A549 (cell line): Measurements from ENCODE around the gene SPINK8. TPM values are rescaled to one million over a fixed set of nuclear protein-coding genes. Genes with fewer than 3 reads are reported as not detected.
"Not testable (repeated sequence)": the region's sequence is repeated elsewhere in the genome, so short reads cannot be mapped to it uniquely, and the experiment has no call there.

ENCODE experiments used
- ATAC-seq, 2 experiments: fragments of 200-7000 bp in 1 of 2; fragments of >200 bp in 1 of 2; cut with Nextera tagmentation in 1 of 2; cut with Tn5 transposase in 1 of 2; 3 replicates each; pipeline versions ENCODE4 v1.8.0 to v1.9.1; 2018 to 2020; ENCODE audit warnings: mild to moderate bottlenecking in 1 of 2, moderate library complexity in 1 of 2
- CTCF ChIA-PET: fragments of 300-600 bp; sonication (Branson Sonifier 250); formaldehyde crosslinking; extraction: SDS; loops from one replicate; lab custom pipeline; 2021; ENCODE audit warnings: antibody characterized with exemption, inconsistent platforms; lab: Yijun Ruan, JAX
- POLR2A ChIA-PET: fragments of 350-600 bp; formaldehyde crosslinking; extraction: SDS; loops from one replicate; lab custom pipeline; 2021; ENCODE audit warnings: antibody characterized with exemption, inconsistent platforms; lab: Yijun Ruan, JAX
- DNase-seq, 2 experiments: peaks; one replicate each; pipeline versions ENCODE4 v3.0.0 to v3.0.0-alpha.2; 2011 to 2016; ENCODE audit warnings: low read depth in 1 of 2, low spot score in 1 of 2
- FAIRE-seq: peaks from 2 replicates; lab custom pipeline; 2011; peaks lifted over from hg19 to GRCh38; lab: Jason Lieb, UNC
- H3K27ac ChIP-seq, 2 experiments: fragments of >200 bp; sonication (Bioruptor Twin); formaldehyde crosslinking; 3 replicates each; pipeline ENCODE4 v1.5.1; 2016 to 2017
- H3K4me1 ChIP-seq: fragments of >200 bp; sonication (Bioruptor Twin); formaldehyde crosslinking; 3 replicates; pipeline ENCODE4 v1.6.1; 2016
- H3K4me2 ChIP-seq: fragments of >200 bp; sonication (Bioruptor Twin); formaldehyde crosslinking; 3 replicates; pipeline ENCODE4 v1.6.1; 2016
- H3K4me3 ChIP-seq: fragments of >200 bp; sonication (Bioruptor Twin); formaldehyde crosslinking; 3 replicates; pipeline ENCODE4 v1.5.1; 2016
- H3K9me3 ChIP-seq: fragments of >200 bp; sonication (Bioruptor Twin); formaldehyde crosslinking; 3 replicates; pipeline ENCODE4 v1.6.1; 2016
- BHLHE40 ChIP-seq: IDR thresholded peaks from 2 replicates; pipeline ENCODE4 v1.6.1; 2012; ENCODE audit warnings: low read depth, low read length, inconsistent platforms
- CBX8 ChIP-seq: fragments of 200-600 bp; sonication (generic); IDR thresholded peaks from 2 replicates; pipeline ENCODE4 v1.6.1; 2016
- CEBPB ChIP-seq, 2 experiments: fragments of >200 bp in 1 of 2; sonication (Bioruptor Twin) in 1 of 2; formaldehyde crosslinking in 1 of 2; IDR thresholded peaks; 2 replicates each; pipeline ENCODE4 v1.6.1; 2012 to 2016
- CHD2 ChIP-seq: fragments of 150-350 bp; IDR thresholded peaks from 2 replicates; pipeline ENCODE4 v1.6.1; 2014; ENCODE audit warnings: low read length; ENCODE audit not compliant: partially characterized antibody
- FOSB ChIP-seq: fragments of 250-450 bp; sonication (Bioruptor Pico); IDR thresholded peaks from 2 replicates; pipeline ENCODE4 v1.5.0; 2020; ENCODE audit warnings: mild to moderate bottlenecking, moderate library complexity
- FOSL2 ChIP-seq, 2 experiments: fragments of 450-650 bp in 1 of 2; fragments of >200 bp in 1 of 2; sonication (Bioruptor Twin) in 1 of 2; formaldehyde crosslinking; IDR thresholded peaks; 2 replicates each; pipeline versions ENCODE4 v1.5.0 to v1.6.1; 2016 to 2020; ENCODE audit warnings: mild to moderate bottlenecking in 1 of 2, moderate library complexity in 1 of 2
- GATA3 ChIP-seq: IDR thresholded peaks from 2 replicates; pipeline ENCODE4 v1.6.1; 2012; ENCODE audit warnings: borderline replicate concordance
- HDAC2 ChIP-seq: fragments of 200-600 bp; sonication (generic); IDR thresholded peaks from 2 replicates; pipeline ENCODE4 v1.6.1; 2016
- NR3C1 ChIP-seq: fragments of >200 bp; sonication (Bioruptor Twin); formaldehyde crosslinking; IDR thresholded peaks from 3 replicates; pipeline ENCODE4 v1.6.1; 2017
- PBX3 ChIP-seq: IDR thresholded peaks from 2 replicates; pipeline ENCODE4 v1.6.1; 2012
- RCOR1 ChIP-seq: fragments of 150-350 bp; IDR thresholded peaks from 2 replicates; pipeline ENCODE4 v1.6.1; 2014; ENCODE audit warnings: antibody characterized with exemption, low read length, low read depth
- RFX5 ChIP-seq: fragments of 450-650 bp; IDR thresholded peaks from 2 replicates; pipeline ENCODE4 v1.7.1; 2014; ENCODE audit warnings: antibody characterized with exemption, mild to moderate bottlenecking, moderate library complexity
- RNF2 ChIP-seq: fragments of 200-600 bp; sonication (generic); IDR thresholded peaks from 2 replicates; pipeline ENCODE4 v1.6.1; 2016; ENCODE audit warnings: low read depth, mild to moderate bottlenecking, antibody characterized with exemption, moderate library complexity, borderline replicate concordance
- TP53 ChIP-seq: fragments of 250-450 bp; sonication (Bioruptor Pico); IDR thresholded peaks from 2 replicates; pipeline ENCODE4 v1.5.0; 2021; ENCODE audit warnings: mild to moderate bottlenecking, moderate library complexity
- USF2 ChIP-seq: fragments of 450-650 bp; IDR thresholded peaks from 2 replicates; pipeline ENCODE4 v1.6.1; 2014; ENCODE audit warnings: antibody characterized with exemption
- ZSCAN20 ChIP-seq: fragments of 250-450 bp; sonication (Bioruptor Pico); IDR thresholded peaks from 2 replicates; pipeline ENCODE4 v1.8.0; 2022; ENCODE audit warnings: mild to moderate bottlenecking, moderate library complexity
- WGBS: methylation state at CpG from one replicate; pipeline ENCODE4 v1.1.6; 2017; ENCODE audit errors: missing lambda C conversion rate; 5-methylcytosine and 5-hydroxymethylcytosine counted together
- polyA plus RNA-seq, 4 experiments: library from polyadenylated mRNA; depleted of rRNA in 3 of 4; stranded (reverse); fragments of >200 nt; fragmentation: RNase III in 1 of 4; extraction: RNeasy Plus Mini Kit Qiagen cat#74134 plus additional on column Dnase treatment in 1 of 4; gene quantifications; 2 replicates in 3 of 4; 3 replicates in 1 of 4; pipeline ENCODE4 v1.2.3, GENCODE V29; 2011 to 2017
- TF ChIP-seq, protein P1 (sequence below): fragments of 200-600 bp; sonication (generic); IDR thresholded peaks from 2 replicates; pipeline ENCODE4 v1.6.1; 2016; ENCODE audit warnings: antibody characterized with exemption, mild to moderate bottlenecking, moderate library complexity

Gene SPINK8
- polyA plus RNA-seq, 2 of the 4 experiments (the other 2 are of a cell fraction), result not detected

DNA sequence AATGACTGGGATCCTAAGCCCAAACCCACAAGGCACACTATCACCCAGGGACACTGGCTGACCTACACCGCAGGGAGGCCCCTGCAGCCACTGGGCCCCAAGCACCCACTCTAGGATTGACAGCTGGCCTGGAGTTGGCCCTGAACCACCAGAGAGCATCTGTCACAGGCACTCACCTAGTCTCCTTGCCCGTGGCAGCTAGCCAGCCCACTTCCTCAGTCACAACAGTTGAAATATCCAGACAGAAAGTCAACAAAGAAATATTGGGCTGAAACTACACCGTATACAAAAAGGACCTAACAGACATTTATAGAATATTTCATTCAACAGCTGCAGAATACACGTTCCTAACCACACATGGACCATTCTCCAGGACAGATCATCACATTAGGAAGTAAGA, 5.2 kb upstream of the SPINK8 start:
- DNase-seq (no peak), ATAC-seq (no peak), FAIRE-seq (no peak)
- POLR2A ChIA-PET, result no interaction called here
- no peak overlapping the region for H3K4me3 ChIP-seq
- H3K9me3 ChIP-seq, result no peaks in the 10 kb centered on the region
- CTCF ChIA-PET, result interaction anchor here (1.1 kb wide), 1 partner anchor 98 kb away, joined by 6 read pairs; no protein-coding TSS in a partner anchor
- H3K4me2 ChIP-seq, result no peak overlapping the region
- H3K4me1 ChIP-seq, result no peaks in the 10 kb centered on the region
- no peak overlapping the region for H3K27ac ChIP-seq
- 17% methylated on average over 3 of the region's 4 CpGs for WGBS
- TF ChIP-seq FOSL2 (IDR thresholded peaks at IDR 0.05) (no peak), FOSL2 (CRISPR knock-in tag; IDR thresholded peaks at IDR 0.05) (no peak), CEBPB (IDR thresholded peaks at IDR 0.05) (no peak), HDAC2 (no peak)

GRCh38 chr3:48337536-48337935, 4.1 kb upstream of the SPINK8 start:
- H3K4me1 ChIP-seq, H3K4me3 ChIP-seq, ATAC-seq, FAIRE-seq, H3K27ac ChIP-seq, DNase-seq, CTCF ChIA-PET, H3K4me2 ChIP-seq, POLR2A ChIA-PET, H3K9me3 ChIP-seq: not testable (repeated sequence)
- 33% methylated on average over 5 of the region's 5 CpGs for WGBS

DNA sequence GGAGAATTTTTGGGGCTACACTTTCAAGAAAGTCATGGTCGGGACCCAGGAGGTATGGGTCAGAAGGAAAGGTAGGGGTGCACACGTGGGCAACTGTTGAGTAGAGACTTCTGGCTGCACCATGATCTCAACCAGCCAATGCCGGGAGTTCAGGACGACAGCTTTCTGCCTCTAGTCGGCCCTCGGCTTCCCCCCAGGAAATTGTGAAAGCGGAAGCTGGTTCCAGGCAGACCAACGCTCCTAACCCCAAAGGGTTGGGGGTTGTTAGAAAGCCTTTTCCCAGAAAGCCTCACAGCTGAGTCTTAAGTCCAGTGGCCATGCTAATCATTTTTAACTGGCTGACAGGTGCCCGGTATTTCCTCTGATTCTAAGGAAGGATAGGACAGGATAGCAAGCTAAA, 1.8 kb upstream of the SPINK8 start:
- H3K9me3 ChIP-seq, H3K27ac ChIP-seq, H3K4me3 ChIP-seq, ATAC-seq, H3K4me2 ChIP-seq, FAIRE-seq, DNase-seq, H3K4me1 ChIP-seq, POLR2A ChIA-PET: not testable (repeated sequence)
- CTCF ChIA-PET, result interaction anchor here (1.2 to 1.5 kb wide), 2 partner anchors 65 to 101 kb away, joined by 3 to 7 read pairs; no protein-coding TSS in a partner anchor
- 52% methylated on average over 9 of the region's 9 CpGs for WGBS

DNA sequence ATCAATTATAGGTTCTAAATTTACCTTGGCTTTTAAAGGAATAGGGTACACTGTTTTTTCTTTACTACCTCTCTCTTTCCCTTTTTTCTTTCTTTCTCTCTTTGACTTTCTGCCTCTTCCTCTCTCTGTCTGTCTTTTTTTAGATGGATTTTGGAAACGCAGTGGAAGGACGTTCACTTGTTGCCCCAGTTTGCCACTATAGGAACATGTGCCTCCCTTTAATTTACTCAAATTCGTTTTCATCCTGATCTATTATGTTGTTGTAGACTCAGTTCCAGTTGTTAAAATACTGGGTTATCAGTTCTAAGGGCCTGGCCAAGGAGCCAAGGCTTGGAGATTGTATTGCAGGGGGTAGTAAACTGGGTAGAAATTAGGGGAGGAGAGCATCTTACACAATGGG, 1.1 kb upstream of the SPINK8 start:
- no peak overlapping the region for H3K4me3 ChIP-seq
- H3K4me1 ChIP-seq, result no peaks in the 10 kb centered on the region
- WGBS, result 40% methylated on average over 3 of the region's 3 CpGs
- no peaks in the 10 kb centered on the region for H3K9me3 ChIP-seq
- ChIA-PET CTCF (interaction anchor here (1.2 to 1.5 kb wide), 2 partner anchors 66 to 102 kb away, joined by 3 to 7 read pairs; no protein-coding TSS in a partner anchor), POLR2A (no interaction called here)
- H3K4me2 ChIP-seq, result no peak overlapping the region
- FAIRE-seq (no peak), ATAC-seq (no peak), DNase-seq (no peak)
- H3K27ac ChIP-seq, result no peak overlapping the region
- no peak for TF ChIP-seq GATA3
- TF ChIP-seq RNF2, result peak; percentile 82; the same call in 1 of the 2 replicates
- peak; percentile 88 for TF ChIP-seq CBX8

DNA sequence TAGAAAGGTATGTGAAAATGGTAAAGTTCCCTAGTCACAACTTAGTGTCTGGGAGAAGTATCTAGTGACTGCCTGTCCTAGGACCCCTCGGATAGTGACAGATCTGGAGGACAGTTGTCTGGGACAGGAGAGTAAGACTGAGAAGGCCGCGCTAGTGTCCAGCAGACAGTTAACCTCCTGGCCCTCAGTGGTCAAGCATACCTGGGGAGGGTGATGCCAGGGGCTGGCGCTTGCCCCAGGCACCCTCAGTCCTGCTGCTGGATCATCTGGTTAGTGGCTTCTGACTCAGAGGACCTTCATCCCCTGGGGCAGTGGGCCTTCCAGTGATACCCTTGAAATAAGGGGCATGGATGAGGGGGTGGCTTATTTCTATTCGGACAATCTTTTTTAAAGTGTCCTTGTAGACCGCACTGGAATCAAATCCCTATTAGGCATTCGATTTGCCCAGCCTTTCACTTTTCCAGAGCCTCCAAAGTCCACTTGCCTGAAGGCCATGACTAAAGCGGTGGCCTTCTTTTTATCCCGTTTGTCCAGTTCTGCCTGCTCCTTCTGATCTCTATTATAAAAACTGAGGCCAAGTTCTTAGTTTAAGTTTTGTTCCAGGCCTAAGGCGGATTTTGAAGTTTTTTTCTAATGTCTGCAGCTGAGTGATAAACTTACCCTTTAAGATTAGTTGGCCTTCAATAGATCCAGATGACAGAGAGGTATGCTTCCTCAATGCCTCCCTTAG, 1.6 kb downstream of the SPINK8 start:
- CTCF ChIA-PET, result interaction anchor here (2.1 kb wide), 1 partner anchor 104 kb away, joined by 9 read pairs; no protein-coding TSS in a partner anchor
- 67% methylated on average over 9 of the region's 10 CpGs for WGBS

GRCh38 chr3:48320996-48321395, 12.5 kb downstream of the SPINK8 start:
- Histone ChIP-seq H3K4me1 (no peaks in the 10 kb centered on the region), H3K9me3 (peaks cover 3% of the 10 kb centered on the region; the same call in 2 of the 3 replicates), H3K4me2 (no peak overlapping the region), H3K27ac (no peak overlapping the region), H3K4me3 (no peak overlapping the region)
- ChIA-PET POLR2A (no interaction called here), CTCF (no interaction called here)
- no peak for DNase-seq
- ATAC-seq, result no peak
- WGBS, result 73% methylated on average over 2 of the region's 2 CpGs
- no peak for FAIRE-seq
- TF ChIP-seq, protein P1, sequence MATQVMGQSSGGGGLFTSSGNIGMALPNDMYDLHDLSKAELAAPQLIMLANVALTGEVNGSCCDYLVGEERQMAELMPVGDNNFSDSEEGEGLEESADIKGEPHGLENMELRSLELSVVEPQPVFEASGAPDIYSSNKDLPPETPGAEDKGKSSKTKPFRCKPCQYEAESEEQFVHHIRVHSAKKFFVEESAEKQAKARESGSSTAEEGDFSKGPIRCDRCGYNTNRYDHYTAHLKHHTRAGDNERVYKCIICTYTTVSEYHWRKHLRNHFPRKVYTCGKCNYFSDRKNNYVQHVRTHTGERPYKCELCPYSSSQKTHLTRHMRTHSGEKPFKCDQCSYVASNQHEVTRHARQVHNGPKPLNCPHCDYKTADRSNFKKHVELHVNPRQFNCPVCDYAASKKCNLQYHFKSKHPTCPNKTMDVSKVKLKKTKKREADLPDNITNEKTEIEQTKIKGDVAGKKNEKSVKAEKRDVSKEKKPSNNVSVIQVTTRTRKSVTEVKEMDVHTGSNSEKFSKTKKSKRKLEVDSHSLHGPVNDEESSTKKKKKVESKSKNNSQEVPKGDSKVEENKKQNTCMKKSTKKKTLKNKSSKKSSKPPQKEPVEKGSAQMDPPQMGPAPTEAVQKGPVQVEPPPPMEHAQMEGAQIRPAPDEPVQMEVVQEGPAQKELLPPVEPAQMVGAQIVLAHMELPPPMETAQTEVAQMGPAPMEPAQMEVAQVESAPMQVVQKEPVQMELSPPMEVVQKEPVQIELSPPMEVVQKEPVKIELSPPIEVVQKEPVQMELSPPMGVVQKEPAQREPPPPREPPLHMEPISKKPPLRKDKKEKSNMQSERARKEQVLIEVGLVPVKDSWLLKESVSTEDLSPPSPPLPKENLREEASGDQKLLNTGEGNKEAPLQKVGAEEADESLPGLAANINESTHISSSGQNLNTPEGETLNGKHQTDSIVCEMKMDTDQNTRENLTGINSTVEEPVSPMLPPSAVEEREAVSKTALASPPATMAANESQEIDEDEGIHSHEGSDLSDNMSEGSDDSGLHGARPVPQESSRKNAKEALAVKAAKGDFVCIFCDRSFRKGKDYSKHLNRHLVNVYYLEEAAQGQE, result no peak
- no peak for TF ChIP-seq FOSB
- TF ChIP-seq CBX8, result no peak
- TF ChIP-seq RFX5, result no peak
- no peak for TF ChIP-seq CEBPB (IDR thresholded peaks at IDR 0.05)
- no peak for TF ChIP-seq RCOR1
- no peak for TF ChIP-seq USF2
- TF ChIP-seq BHLHE40, result no peak
- TF ChIP-seq PBX3, result no peak
- no peak for TF ChIP-seq NR3C1
- no peak for TF ChIP-seq ZSCAN20
- TF ChIP-seq TP53 (CRISPR knock-in tag), result no peak
- no peak for TF ChIP-seq CHD2

More for the DNA sequence above, 1.6 kb downstream of the SPINK8 start:
- POLR2A ChIA-PET, H3K9me3 ChIP-seq, H3K27ac ChIP-seq, H3K4me1 ChIP-seq, H3K4me3 ChIP-seq, ATAC-seq, DNase-seq, H3K4me2 ChIP-seq, FAIRE-seq: not testable (repeated sequence)
